Memory B cell (primary cell): Measurements from ENCODE around the gene HLA-DRB5.
"Not testable (repeated sequence)": the region's sequence is repeated elsewhere in the genome, so short reads cannot be mapped to it uniquely, and the experiment has no call there.

Experiments
- ATAC-seq: fragments of 150-1000 bp; cut with Tn5 transposase; 2 replicates; pipeline ENCODE4 v1.10.0; 2021; ENCODE audit warnings: low read depth, mild to moderate bottlenecking, moderate library complexity
- DNase-seq, 2 donors: peaks; one replicate each; pipeline ENCODE4 v3.0.0; 2022; ENCODE audit warnings: low spot score in 2 of 2
- H3K27ac Mint-ChIP-seq: one replicate; pipeline ENCODE4 v1.8.0; 2022; ENCODE audit warnings: mild to moderate bottlenecking, moderate library complexity, mixed read lengths
- H3K27me3 Mint-ChIP-seq: one replicate; pipeline ENCODE4 v1.8.0; 2022; ENCODE audit warnings: mixed read lengths
- H3K36me3 Mint-ChIP-seq: one replicate; pipeline ENCODE4 v1.8.0; 2022; ENCODE audit warnings: mild to moderate bottlenecking, mixed read lengths
- H3K4me1 Mint-ChIP-seq: one replicate; pipeline ENCODE4 v1.8.0; 2022; ENCODE audit warnings: mixed read lengths
- H3K4me3 Mint-ChIP-seq: one replicate; pipeline ENCODE4 v1.8.0; 2022; ENCODE audit warnings: mild to moderate bottlenecking, moderate library complexity, mixed read lengths
- H3K9me3 Mint-ChIP-seq: one replicate; pipeline ENCODE4 v1.8.0; 2022; ENCODE audit warnings: mixed read lengths

The HLA-DRB5 gene

GRCh38 chr6:32529697-32530430 is at the start of gene HLA-DRB5:
Gene HLA-DRB5 (minus strand): TSS chr6:32530287. CDS start chr6:32530224, 63 bp downstream.
- peak; percentile 70 to 76 for DNase-seq
- H3K27me3 Mint-ChIP-seq, result no peaks in the 10 kb centered on the region

GRCh38 chr6:32578962-32579361 is 48.9 kb upstream of the HLA-DRB5 start:
- H3K4me3 Mint-ChIP-seq, result no peak overlapping the region
- peaks cover 33% of the 10 kb centered on the region for H3K36me3 Mint-ChIP-seq
- H3K27ac Mint-ChIP-seq, result peak overlapping the region; percentile 83
- ATAC-seq (no peak), DNase-seq (no peak)
- H3K27me3 Mint-ChIP-seq, result no peaks in the 10 kb centered on the region
- no peaks in the 10 kb centered on the region for H3K9me3 Mint-ChIP-seq
- H3K4me1 Mint-ChIP-seq, result peaks cover 28% of the 10 kb centered on the region

More at GRCh38 chr6:32529697-32530430, at the start of gene HLA-DRB5:
- Mint-ChIP-seq H3K9me3 (no peaks in the 10 kb centered on the region), H3K36me3 (peaks cover 19% of the 10 kb centered on the region), H3K4me3 (peak within 1 kb of the TSS; percentile 90), H3K4me1 (peaks cover 32% of the 10 kb centered on the region), H3K27ac (peak within 1 kb of the TSS; percentile 99)
- peak; percentile 79 for ATAC-seq

- not testable (repeated sequence) for ATAC-seq, H3K9me3 Mint-ChIP-seq, H3K4me3 Mint-ChIP-seq, H3K27me3 Mint-ChIP-seq, DNase-seq
- Mint-ChIP-seq H3K27ac (peak overlapping the region; percentile 67), H3K4me1 (peaks cover 22% of the 10 kb centered on the region), H3K36me3 (peaks cover 28% of the 10 kb centered on the region)
These were observed 47.4 kb upstream of the HLA-DRB5 start for GRCh38 chr6:32577493-32577892.

- H3K36me3 Mint-ChIP-seq, result peaks cover 17% of the 10 kb centered on the region
- H3K27me3 Mint-ChIP-seq, result no peaks in the 10 kb centered on the region
- H3K9me3 Mint-ChIP-seq, result no peaks in the 10 kb centered on the region
- no peak for DNase-seq
- H3K4me3 Mint-ChIP-seq, result no peak overlapping the region
- ATAC-seq, result peak; percentile 9
- peaks cover 13% of the 10 kb centered on the region for H3K4me1 Mint-ChIP-seq
- H3K27ac Mint-ChIP-seq, result peak overlapping the region; percentile 67
These were observed 46.2 kb upstream of the HLA-DRB5 start for GRCh38 chr6:32576250-32576649.

- DNase-seq, result no peak
- ATAC-seq, result no peak
- Mint-ChIP-seq H3K36me3 (peaks cover 2% of the 10 kb centered on the region), H3K4me1 (peaks cover 17% of the 10 kb centered on the region), H3K27me3 (no peaks in the 10 kb centered on the region), H3K4me3 (no peak overlapping the region), H3K27ac (peak overlapping the region; percentile 62), H3K9me3 (no peaks in the 10 kb centered on the region)
These were observed 40.3 kb upstream of the HLA-DRB5 start for GRCh38 chr6:32570363-32570905.

GRCh38 chr6:32568561-32568960 is 38.5 kb upstream of the HLA-DRB5 start:
- ATAC-seq (peak; percentile 57), DNase-seq (no peak)
- H3K36me3 Mint-ChIP-seq, result peaks cover 2% of the 10 kb centered on the region
- peak overlapping the region; percentile 87 for H3K27ac Mint-ChIP-seq
- H3K4me1 Mint-ChIP-seq, result peaks cover 17% of the 10 kb centered on the region
- no peaks in the 10 kb centered on the region for H3K27me3 Mint-ChIP-seq
- H3K9me3 Mint-ChIP-seq, result no peaks in the 10 kb centered on the region
- peak overlapping the region; percentile 67 for H3K4me3 Mint-ChIP-seq

GRCh38 chr6:32566957-32567356 is 36.9 kb upstream of the HLA-DRB5 start:
- H3K4me3 Mint-ChIP-seq, result no peak overlapping the region
- DNase-seq (no peak), ATAC-seq (no peak)
- H3K36me3 Mint-ChIP-seq, result peaks cover 2% of the 10 kb centered on the region
- no peak overlapping the region for H3K27ac Mint-ChIP-seq
- H3K27me3 Mint-ChIP-seq, result no peaks in the 10 kb centered on the region
- no peaks in the 10 kb centered on the region for H3K9me3 Mint-ChIP-seq
- H3K4me1 Mint-ChIP-seq, result peaks cover 17% of the 10 kb centered on the region

- H3K36me3 Mint-ChIP-seq, result no peaks in the 10 kb centered on the region
- no peak for ATAC-seq
- no peak for DNase-seq
- peaks cover 14% of the 10 kb centered on the region for H3K4me1 Mint-ChIP-seq
- no peaks in the 10 kb centered on the region for H3K9me3 Mint-ChIP-seq
- no peaks in the 10 kb centered on the region for H3K27me3 Mint-ChIP-seq
- no peak overlapping the region for H3K27ac Mint-ChIP-seq
- no peak overlapping the region for H3K4me3 Mint-ChIP-seq
These were observed 35.4 kb upstream of the HLA-DRB5 start for GRCh38 chr6:32565511-32565910.

- no peak for DNase-seq
- no peaks in the 10 kb centered on the region for H3K27me3 Mint-ChIP-seq
- no peak overlapping the region for H3K4me3 Mint-ChIP-seq
- peaks cover 4% of the 10 kb centered on the region for H3K36me3 Mint-ChIP-seq
- no peak overlapping the region for H3K27ac Mint-ChIP-seq
- H3K4me1 Mint-ChIP-seq, result peaks cover 6% of the 10 kb centered on the region
- no peak for ATAC-seq
- no peaks in the 10 kb centered on the region for H3K9me3 Mint-ChIP-seq
These were observed 32.9 kb upstream of the HLA-DRB5 start for GRCh38 chr6:32562940-32563339.

- Mint-ChIP-seq H3K27ac (no peak overlapping the region), H3K4me3 (no peak overlapping the region), H3K9me3 (no peaks in the 10 kb centered on the region), H3K4me1 (peaks cover 10% of the 10 kb centered on the region), H3K27me3 (no peaks in the 10 kb centered on the region), H3K36me3 (peaks cover 4% of the 10 kb centered on the region)
- DNase-seq (no peak), ATAC-seq (no peak)
These were observed 29.7 kb upstream of the HLA-DRB5 start for GRCh38 chr6:32559747-32560146.

GRCh38 chr6:32558426-32559057 is 28.5 kb upstream of the HLA-DRB5 start:
- Mint-ChIP-seq H3K36me3 (peaks cover 4% of the 10 kb centered on the region), H3K4me3 (peak overlapping the region; percentile 62), H3K27ac (peak overlapping the region; percentile 80), H3K4me1 (peaks cover 19% of the 10 kb centered on the region), H3K9me3 (no peaks in the 10 kb centered on the region), H3K27me3 (no peaks in the 10 kb centered on the region)
- peak; percentile 31 for ATAC-seq
- no peak for DNase-seq

GRCh38 chr6:32554116-32554965 is 24.3 kb upstream of the HLA-DRB5 start:
- ATAC-seq (peak; percentile 38), DNase-seq (no peak)
- no peaks in the 10 kb centered on the region for H3K27me3 Mint-ChIP-seq
- peak overlapping the region; percentile 79 for H3K27ac Mint-ChIP-seq
- peaks cover 12% of the 10 kb centered on the region for H3K36me3 Mint-ChIP-seq
- H3K9me3 Mint-ChIP-seq, result no peaks in the 10 kb centered on the region
- H3K4me3 Mint-ChIP-seq, result no peak overlapping the region
- H3K4me1 Mint-ChIP-seq, result peaks cover 24% of the 10 kb centered on the region

GRCh38 chr6:32553037-32553742 is 23.1 kb upstream of the HLA-DRB5 start:
- peak; percentile 68 for ATAC-seq
- DNase-seq, result no peak
- no peaks in the 10 kb centered on the region for H3K27me3 Mint-ChIP-seq
- H3K4me3 Mint-ChIP-seq, result no peak overlapping the region
- peaks cover 18% of the 10 kb centered on the region for H3K4me1 Mint-ChIP-seq
- H3K9me3 Mint-ChIP-seq, result no peaks in the 10 kb centered on the region
- H3K27ac Mint-ChIP-seq, result peak overlapping the region; percentile 79
- H3K36me3 Mint-ChIP-seq, result peaks cover 8% of the 10 kb centered on the region
